GM10248 (cell line): ENCODE data around the gene PLCH1.

Experiments used
- CTCF ChIA-PET: fragments of 300-600 bp; sonication (Branson Sonifier 250); formaldehyde crosslinking; extraction: SDS; loops from one replicate; lab custom pipeline; 2021; ENCODE audit warnings: antibody characterized with exemption; lab: Yijun Ruan, JAX
- POLR2A ChIA-PET: fragments of 350-650 bp; sonication (Branson Sonifier 250); formaldehyde crosslinking; extraction: SDS; loops from one replicate; lab custom pipeline; 2020; ENCODE audit warnings: antibody characterized with exemption; lab: Yijun Ruan, JAX
- DNase-seq: peaks from one replicate; pipeline ENCODE4 v3.0.0; 2012; ENCODE audit errors: extremely low spot score
- TF ChIP-seq, protein P1 (sequence below): IDR thresholded peaks from 2 replicates; pipeline ENCODE4 v1.5.1; 2012; ENCODE audit warnings: mild to moderate bottlenecking, low read depth; ENCODE audit errors: extremely low read depth, missing control alignments, control extremely low read depth

The PLCH1 gene

DNA sequence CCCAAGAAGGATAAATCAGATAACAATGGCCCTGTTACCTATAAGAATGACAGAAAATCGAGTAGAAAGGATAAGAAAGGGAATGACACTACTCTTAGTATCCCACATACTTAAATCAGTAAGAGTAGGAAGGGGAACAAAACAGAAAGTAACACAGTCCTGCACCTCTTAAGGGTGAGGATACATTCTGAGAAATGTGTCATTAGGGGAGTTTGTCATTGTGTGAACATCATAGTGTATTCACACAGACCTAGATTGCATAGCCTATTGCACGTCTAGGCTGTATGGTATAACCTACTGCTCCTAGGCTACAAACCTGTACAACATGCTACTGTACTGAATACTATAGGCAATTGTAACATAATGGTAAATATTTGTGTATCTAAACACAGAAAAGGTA, 142.6 kb downstream of the PLCH1 start:
- TF ChIP-seq, protein P1, sequence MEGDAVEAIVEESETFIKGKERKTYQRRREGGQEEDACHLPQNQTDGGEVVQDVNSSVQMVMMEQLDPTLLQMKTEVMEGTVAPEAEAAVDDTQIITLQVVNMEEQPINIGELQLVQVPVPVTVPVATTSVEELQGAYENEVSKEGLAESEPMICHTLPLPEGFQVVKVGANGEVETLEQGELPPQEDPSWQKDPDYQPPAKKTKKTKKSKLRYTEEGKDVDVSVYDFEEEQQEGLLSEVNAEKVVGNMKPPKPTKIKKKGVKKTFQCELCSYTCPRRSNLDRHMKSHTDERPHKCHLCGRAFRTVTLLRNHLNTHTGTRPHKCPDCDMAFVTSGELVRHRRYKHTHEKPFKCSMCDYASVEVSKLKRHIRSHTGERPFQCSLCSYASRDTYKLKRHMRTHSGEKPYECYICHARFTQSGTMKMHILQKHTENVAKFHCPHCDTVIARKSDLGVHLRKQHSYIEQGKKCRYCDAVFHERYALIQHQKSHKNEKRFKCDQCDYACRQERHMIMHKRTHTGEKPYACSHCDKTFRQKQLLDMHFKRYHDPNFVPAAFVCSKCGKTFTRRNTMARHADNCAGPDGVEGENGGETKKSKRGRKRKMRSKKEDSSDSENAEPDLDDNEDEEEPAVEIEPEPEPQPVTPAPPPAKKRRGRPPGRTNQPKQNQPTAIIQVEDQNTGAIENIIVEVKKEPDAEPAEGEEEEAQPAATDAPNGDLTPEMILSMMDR = no peak
- CTCF ChIA-PET = no interaction called here
- POLR2A ChIA-PET = no interaction called here
- no peak for DNase-seq

DNA sequence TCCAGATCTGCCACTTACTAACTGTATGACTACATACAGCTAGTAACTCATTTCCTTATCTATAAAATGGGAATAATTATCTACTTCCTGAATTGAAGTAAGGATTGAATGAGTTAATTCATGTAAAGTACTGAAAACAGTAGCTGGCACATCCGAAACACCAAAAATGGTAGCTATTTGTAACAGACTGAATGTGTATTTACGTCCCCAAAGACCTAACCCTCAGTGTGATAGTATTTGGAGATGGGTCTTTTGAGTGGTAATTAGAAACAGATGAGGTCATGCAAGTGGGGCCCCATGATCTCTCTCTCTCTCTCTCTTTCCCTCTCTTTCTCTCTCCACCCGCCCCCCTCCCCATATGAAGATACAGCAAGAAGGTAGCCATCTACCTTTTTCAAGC, 146.2 kb downstream of the PLCH1 start:
- no peak for DNase-seq
- POLR2A ChIA-PET = no interaction called here
- CTCF ChIA-PET = no interaction called here
- TF ChIP-seq, protein P1 = no peak

DNA sequence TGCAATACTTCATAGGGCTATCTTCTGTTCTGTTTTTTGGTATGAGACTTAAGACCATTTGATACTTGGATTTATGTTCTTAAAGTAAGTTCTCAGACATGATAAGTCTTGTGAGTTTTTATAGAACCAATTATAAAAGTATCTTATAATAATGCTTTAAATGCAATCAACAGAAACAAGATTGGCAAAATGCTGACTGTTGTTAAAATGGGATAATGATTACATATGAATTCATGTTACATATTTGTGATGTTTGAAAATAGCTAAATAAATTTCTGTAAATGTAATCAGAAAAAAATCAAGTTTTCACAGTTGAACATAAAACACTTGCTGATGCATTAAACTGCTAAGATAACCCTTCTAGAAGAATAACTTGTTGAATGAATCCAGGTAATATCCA, 148.3 kb downstream of the PLCH1 start:
- DNase-seq = no peak
- ChIA-PET CTCF (interaction anchor here (1.0 to 1.3 kb wide), 2 partner anchors 20 to 40 kb away, joined by 3 read pairs; no protein-coding TSS in a partner anchor), POLR2A (no interaction called here)
- TF ChIP-seq, protein P1 = no peak

DNA sequence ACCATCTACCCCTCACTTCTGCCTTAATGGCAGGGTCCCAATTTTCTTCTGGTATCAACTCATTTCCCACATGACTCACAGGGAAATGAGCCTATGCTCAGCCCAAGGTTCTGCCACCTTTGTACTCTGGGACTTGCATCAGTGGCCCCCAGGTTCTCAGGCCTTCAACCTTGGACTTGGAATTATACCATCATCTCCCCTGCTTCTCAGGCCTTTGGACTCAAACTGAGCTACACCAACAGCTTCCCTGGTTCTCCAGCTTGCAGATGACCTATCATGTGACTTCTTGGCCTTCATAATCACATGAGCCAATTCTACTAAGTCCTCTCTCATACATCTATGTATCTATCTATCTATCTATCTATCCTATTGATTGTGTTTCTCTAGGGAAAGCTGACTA, 149.5 kb downstream of the PLCH1 start:
- DNase-seq = no peak
- TF ChIP-seq, protein P1 = no peak
- ChIA-PET POLR2A (no interaction called here), CTCF (no interaction called here)

DNA sequence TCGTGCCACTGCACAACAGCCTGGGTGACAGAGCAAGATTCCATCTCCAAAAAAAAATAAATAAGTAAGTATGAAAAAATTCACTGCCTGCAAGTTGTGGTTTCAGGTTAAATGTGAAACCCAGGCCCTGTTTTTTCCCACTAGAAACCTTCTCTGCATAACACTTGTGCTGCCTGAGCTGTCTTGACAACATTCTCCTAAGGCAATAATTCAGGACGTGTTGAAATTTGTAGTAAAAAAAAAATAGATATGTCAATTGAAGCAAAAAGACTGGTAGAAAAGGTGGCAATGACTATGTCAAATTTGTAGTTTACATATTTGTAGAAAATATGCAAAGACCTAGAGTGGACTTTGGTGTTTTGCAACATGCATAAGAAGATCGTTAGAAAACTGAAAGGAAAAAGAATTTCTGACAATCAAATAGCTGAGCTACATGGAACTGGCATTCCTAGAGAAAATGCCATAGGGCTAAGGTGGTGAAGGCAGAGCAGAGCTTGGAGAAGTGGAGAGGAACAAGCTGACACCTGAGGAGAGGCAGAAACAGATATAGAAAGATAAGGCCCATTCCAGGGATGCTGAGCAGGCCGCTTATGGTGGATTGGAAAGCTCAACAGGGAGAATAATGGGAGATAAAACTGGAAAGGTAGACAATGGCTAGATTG, 150.2 kb downstream of the PLCH1 start:
- ChIA-PET POLR2A (no interaction called here), CTCF (no interaction called here)
- TF ChIP-seq, protein P1 = no peak
- no peak for DNase-seq

DNA sequence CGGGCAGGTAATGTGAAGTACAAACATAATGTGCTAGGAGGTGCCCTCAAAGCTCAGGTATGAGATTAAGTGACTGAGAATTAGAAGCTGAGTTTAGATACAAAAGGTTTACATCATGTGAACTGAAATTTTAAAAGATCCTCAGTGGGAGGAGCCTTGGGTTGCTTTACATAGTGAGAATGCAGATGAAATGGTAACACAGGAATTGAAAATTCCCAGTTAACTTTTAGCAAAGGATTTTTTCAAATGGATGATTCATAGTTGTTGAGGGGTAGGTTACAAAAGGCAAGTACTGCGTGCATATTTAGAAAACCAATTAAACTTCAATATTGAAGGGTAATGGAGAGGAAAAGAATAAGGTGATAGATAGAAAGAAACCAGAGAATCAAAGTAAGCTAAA, 157.3 kb downstream of the PLCH1 start:
- ChIA-PET CTCF (no interaction called here), POLR2A (no interaction called here)
- TF ChIP-seq, protein P1 = no peak
- DNase-seq = no peak
